OCI-M1 (cell line): Measurements from ENCODE around the gene FOXL3.
"Not testable (repeated sequence)": the region's sequence is repeated elsewhere in the genome, so short reads cannot be mapped to it uniquely, and the experiment has no call there.

ENCODE experiments used
- DNase-seq: peaks from one replicate; lab custom pipeline; 2025; lab: John Stamatoyannopoulos, UW

Gene FOXL3

GRCh38 chr7:289209-289755, 688 bp upstream of the FOXL3 start:
- no peak for DNase-seq

GRCh38 chr7:290554-291372, 793 bp downstream of the FOXL3 start:
- no peak for DNase-seq

DNA sequence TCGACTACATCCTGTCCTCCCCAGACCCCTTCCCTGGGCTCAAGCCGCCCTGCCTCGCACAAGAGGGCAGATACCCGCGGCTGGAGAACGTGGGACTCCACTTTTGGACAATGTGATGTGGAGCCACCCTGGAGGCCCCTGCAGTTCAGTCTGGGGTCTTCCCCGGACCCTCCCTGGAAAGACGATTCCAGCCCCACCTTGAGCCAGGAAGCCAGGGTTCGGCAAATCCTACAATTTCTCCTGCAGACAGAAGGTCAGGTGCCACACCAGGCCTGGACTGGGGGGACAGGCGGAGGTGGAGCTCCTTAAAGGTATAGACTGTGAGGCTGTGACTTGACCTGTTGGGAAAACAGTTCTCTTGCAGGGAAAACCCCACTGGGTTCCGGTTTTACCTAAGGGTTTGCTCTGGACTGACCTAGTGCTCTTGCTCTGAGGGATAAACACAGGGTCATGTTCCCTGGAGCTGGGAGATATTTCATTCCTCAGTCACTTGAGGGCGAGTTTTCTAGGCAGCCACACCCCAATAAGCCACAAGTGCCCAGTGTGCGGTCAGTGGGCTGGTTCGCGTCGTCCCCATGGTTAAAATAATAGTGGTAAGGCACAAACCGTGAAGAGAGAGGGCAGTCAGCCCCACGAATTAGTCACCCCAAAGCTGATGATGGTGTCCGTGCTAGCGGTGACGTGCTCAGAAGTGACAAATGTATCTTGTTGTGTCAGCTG, 1.6 kb downstream of the FOXL3 start:
- DNase-seq, result no peak

GRCh38 chr7:292226-292625, 2.3 kb downstream of the FOXL3 start:
- no peak for DNase-seq

- no peak for DNase-seq
These were observed 2.9 kb downstream of the FOXL3 start for GRCh38 chr7:292826-293225.

GRCh38 chr7:293681-294439, 3.9 kb downstream of the FOXL3 start:
- no peak for DNase-seq

DNA sequence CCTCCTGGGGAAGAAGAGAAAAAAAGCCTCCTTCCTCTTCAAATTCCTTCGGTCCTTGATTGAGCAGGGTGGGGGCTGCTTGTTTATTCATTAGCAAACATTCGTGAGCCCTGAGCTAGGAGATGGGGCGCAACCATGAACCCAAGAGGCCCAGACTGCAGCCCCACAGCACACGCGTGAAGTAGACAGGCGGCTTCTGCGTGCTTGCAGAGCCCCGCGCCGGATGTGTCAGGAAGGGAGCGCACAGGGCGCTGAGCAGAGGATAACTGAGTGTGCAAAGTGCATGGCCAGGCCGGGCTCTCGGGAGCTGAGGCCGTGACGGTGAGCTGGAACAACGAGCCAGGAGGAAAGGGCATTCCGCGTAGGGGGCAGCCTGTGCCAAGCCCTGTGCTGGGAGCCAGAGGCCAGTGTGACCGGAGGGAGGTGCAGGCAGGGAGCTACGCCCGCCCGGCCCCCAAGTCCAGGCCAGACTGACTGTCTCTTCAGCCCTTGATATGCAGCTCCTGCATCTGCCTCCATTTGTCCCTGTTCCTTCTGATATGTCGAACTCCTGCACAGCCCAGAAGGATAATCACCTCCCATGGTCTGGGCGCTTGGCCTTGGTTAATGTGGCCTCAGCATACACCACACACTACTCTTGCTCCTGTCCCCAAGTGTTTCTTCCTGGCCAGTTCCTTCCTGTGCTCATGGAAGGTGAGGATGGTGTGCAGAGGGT, 4.6 kb downstream of the FOXL3 start:
- no peak for DNase-seq

DNA sequence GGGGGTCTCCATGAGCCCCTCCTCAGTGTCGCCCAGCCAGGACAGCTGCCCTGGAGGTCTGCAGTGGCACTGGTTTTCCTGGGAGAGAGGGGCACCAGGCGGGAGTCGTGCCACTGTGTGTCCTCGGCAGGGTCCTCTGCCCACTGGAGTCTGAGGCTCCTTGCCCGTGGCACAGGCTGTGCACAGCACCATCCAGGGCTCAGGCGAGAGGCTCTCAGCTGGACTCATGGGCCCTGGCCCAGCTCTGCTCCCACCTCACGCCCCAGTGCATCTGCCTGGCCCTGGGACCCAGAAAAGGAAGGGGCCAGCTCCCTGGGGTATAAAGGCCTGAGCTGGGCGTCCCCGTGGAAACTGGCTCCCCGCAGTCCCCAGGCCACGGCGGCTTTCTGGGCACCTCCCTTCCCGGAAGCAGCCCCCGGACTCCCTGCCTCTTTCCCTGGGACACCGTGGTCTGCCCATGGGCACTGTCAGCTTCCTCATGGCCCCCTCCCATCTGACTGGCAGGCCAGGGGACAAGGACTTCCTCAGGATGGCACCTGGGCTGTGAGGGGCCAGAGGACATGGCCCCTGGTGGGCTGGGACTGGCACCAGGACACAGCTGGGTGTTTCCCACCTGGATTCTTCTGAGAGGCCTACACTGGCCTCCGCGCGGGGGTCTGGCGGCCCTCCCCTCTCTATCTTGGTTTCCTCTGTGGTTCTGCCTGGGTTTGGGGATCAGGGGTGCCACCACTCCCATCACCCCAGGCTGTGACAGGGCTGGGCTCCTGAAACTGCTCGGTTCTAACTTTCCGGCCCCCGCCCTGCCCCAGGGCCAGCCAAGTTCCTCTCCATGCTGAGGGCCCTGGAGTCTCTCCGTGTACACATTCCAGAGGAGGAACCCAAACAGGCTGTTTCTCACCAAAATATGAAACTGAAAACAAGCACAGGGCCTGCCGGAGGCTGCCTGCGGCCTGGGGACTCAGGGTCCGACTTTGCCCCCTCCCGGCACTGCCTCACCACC, 5.5 kb downstream of the FOXL3 start:
- DNase-seq, result no peak

GRCh38 chr7:296373-296945, 6.5 kb downstream of the FOXL3 start:
- no peak for DNase-seq

DNA sequence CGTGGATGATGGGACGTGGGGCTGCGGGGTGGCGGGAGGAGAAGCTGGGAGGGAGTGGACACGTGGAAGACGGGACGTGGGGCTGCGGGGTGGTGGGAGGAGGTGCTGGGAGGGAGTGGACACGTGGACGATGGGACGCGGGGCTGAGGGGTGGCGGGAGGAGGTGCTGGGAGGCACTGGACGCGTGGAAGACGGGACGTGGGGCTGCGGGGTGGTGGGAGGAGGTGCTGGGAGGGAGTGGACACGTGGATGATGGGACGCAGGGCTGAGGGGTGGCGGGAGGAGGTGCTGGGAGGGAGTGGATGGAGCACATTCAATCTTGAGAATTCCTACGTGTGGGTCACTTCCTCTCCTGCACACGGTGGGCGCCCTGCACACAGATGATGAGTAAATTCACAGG, 7.2 kb downstream of the FOXL3 start:
- DNase-seq, result not testable (repeated sequence)

GRCh38 chr7:297611-298374, 7.8 kb downstream of the FOXL3 start:
- DNase-seq, result no peak

DNA sequence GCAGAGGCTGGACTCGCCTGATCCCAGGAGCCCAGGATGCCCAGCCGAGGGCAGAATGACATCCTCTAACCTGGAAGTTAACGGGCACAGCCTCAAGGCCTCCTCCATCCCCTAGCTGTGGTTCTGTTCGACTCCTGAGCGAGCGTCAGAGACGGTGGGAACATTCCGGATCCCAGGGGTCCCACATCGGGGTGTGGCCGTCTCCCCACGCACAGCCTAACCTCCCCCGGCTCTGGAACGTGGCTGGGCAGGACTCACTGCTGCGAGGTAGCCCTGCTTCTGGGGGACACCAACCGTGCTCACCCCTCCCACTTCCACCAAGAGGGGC, 8.4 kb downstream of the FOXL3 start:
- DNase-seq, result no peak

GRCh38 chr7:298743-299142, 8.8 kb downstream of the FOXL3 start:
- no peak for DNase-seq

DNA sequence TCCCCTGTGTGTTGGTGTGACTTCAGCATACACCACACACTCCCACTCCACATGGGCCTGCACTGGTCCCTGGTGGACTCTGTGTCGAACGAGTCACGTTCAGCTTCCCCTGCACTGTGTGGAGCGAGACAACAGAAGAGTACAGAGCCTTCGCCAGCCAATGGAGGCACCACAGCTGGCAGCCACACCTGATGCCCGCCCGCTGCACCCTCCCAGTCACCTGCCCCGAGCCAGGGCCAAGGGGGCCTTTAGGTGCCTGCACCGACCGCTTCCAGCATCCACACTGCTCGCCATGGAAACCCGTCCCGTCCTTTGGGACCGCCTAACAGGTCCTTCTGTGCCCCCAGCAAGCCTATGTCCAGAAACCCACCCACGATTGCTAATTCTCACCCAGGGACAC, 9.2 kb downstream of the FOXL3 start:
- no peak for DNase-seq

DNA sequence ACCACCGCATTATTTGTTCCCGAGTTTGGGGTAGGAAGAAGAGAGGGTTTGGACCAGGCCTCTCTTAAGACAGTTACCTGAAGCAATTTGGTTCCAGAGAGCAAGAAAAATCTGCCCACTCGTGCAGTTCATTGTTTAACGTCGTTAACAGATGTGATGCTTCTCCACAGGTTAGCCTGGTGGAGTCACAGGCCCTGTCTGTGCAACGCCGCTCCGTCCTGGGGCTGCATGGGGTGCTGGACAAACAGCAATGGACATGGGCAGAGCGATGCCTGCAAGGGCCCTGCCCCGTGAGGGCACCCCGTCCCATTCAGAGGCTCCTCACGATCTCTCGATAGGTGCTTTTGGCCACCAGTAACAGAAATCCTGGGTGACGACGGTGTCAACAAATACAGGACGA, 9.7 kb downstream of the FOXL3 start:
- no peak for DNase-seq

DNA sequence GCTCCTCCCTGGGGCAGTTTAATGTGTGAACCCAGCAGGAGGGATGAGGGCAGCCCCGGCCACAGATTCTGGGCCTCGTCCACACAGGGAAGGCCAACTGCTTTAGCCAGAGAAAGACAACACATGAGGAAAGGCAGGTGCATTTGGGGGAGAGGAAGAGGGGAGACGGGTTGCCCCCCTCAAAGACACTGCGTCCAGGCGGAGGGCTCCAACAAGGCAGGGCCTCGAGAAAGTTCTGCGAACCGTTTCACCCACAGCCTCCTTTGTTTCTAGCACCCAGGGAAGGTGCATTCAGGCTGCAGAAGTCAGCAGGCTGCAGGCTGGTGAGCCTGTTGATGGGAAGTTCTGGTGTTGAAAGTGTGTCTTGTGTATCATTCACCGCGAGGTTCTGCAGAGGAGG, 10.1 kb downstream of the FOXL3 start:
- no peak for DNase-seq

DNA sequence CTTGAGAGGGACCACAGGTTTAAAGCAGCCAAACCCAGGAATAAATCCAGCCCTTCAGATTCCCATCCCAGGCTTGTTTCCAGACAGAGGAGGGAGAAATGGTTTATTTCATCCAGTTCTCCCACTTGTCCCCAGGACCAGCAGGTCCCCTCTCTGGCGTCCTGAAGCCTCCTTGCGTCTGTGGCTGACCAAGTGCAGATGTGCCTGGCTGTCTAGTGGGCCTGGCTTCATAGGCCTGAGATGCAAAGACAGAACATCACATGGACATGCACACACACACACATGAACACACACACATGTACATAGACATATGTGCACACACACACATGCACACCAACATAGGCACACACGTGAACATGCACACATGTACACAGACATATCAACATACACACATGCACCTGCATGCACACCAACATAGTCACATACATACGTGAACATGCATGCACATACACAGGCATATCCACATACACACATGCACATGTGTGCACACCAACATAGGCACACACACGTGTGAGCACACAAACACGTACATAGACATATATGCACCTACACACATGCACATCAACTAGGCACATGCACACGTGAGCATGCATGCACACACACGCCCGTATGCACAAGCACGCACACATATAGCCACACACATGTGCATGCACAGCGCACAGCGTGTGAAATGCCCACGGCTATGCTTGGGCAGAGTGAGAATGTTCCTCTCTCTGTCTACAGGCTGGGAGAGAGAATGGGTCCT, 10.7 kb downstream of the FOXL3 start:
- DNase-seq, result no peak

DNA sequence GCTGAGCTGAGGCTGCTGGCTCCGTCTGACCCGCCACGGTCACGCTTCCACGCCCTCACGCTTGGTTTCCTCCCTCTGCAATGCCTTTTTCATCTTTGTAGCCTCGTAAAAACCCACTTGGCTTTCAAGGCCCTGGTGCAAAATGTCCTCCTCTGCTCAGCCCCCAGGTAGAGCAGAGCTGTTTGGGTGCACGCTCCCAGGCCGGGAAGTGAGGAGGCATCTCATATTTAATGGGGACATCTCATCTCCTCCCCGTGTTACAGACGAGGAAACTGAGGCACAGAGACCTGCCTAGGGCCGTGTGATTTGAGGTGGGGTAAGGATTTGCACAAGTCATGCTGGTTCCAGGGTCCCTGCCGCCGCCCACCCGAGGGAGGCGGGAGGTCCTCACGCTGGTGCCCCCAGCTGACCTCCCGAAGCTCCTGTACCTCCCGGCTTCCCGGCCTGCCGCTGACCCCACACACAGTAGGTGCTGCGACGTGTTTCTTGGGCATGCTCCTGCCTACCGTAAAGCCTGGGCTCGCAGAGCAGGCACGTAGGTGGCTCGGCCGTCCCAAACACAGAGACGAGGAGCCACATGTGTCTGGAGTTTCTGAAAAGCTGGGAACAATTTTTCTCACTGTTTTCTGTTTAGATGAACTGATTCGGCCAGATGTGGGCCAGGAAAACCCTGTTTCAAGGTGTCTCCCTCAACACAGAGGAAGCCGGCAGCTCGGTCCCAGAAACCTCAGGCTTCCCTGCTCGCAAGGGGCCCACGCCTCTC, 11.5 kb downstream of the FOXL3 start:
- no peak for DNase-seq
